Mammary epithelial cell (primary cell): ENCODE measurements around the gene NR2F1-AS1.

ENCODE experiments used
- CTCF ChIP-seq, 2 donors: IDR thresholded peaks in 1 of 2; conservative IDR thresholded peaks in 1 of 2; 2 replicates each; pipeline ENCODE4 v1.5.1; 2011 to 2012; ENCODE audit warnings: inconsistent platforms in 2 of 2, low read length in 2 of 2, mild to moderate bottlenecking in 2 of 2, control low read depth in 1 of 2, low read depth in 1 of 2; ENCODE audit not compliant: insufficient read depth in 1 of 2; ENCODE audit errors: extremely low read depth in 1 of 2
- EZH2 ChIP-seq: IDR thresholded peaks from 2 replicates; pipeline ENCODE4 v1.6.1; 2012; ENCODE audit warnings: low read length, inconsistent platforms, borderline replicate concordance

- TF ChIP-seq CTCF (conservative IDR thresholded peaks at IDR 0.05 in 1 of 2, IDR thresholded peaks at IDR 0.05 in 1 of 2; ENCODE audit: extremely low read depth in 1 of 2, insufficient read depth in 1 of 2, low read depth in 1 of 2, low read length in 2 of 2), result no peak
- TF ChIP-seq EZH2, result no peak
These were observed 10.5 kb downstream of the NR2F1-AS1 start for GRCh38 chr5:93570294-93571113.
